ENCODE data around the gene TBL2.
A peak's percentile ranks its signal among the peaks of the same experiment; 100 is the strongest.
"Not testable (repeated sequence)": the region's sequence is repeated elsewhere in the genome, so short reads cannot be mapped to it uniquely, and the experiment has no call there.

Gene TBL2

GRCh38 chr7:73578342-73579128 lies at the start of gene TBL2:
TBL2 (minus strand) TSS chr7:73578579; CDS start chr7:73578549, 30 bp downstream.
- peak; percentile 95 for DNase-seq

GRCh38 chr7:73626814-73627213 lies 48.4 kb upstream of the TBL2 start:
- no peak for DNase-seq

- DNase-seq, result no peak
These were observed 46.9 kb upstream of the TBL2 start for GRCh38 chr7:73625276-73625675.

- no peak for DNase-seq
These were observed 46.3 kb upstream of the TBL2 start for GRCh38 chr7:73624669-73625001.

- DNase-seq, result peak; percentile 66
These were observed 45.7 kb upstream of the TBL2 start, which contains the start of gene MLXIPL for GRCh38 chr7:73623798-73624668. MLXIPL (minus strand) TSS chr7:73624522; CDS start chr7:73624492, 30 bp downstream.

GRCh38 chr7:73622909-73623797 lies 44.8 kb upstream of the TBL2 start:
- DNase-seq, result peak; percentile 37

GRCh38 chr7:73622527-73622908 lies 44.1 kb upstream of the TBL2 start:
- no peak for DNase-seq

- DNase-seq, result no peak
These were observed 43.0 kb upstream of the TBL2 start for GRCh38 chr7:73621168-73622063.

- not testable (repeated sequence) for DNase-seq
These were observed 41.0 kb upstream of the TBL2 start for GRCh38 chr7:73619394-73619793.

- no peak for DNase-seq
These were observed 40.2 kb upstream of the TBL2 start for GRCh38 chr7:73618538-73618937.

GRCh38 chr7:73617520-73617919 lies 39.1 kb upstream of the TBL2 start:
- not testable (repeated sequence) for DNase-seq

GRCh38 chr7:73615886-73616285 lies 37.5 kb upstream of the TBL2 start:
- DNase-seq, result no peak

GRCh38 chr7:73614937-73615336 lies 36.6 kb upstream of the TBL2 start:
- not testable (repeated sequence) for DNase-seq

- DNase-seq, result no peak
These were observed 35.8 kb upstream of the TBL2 start for GRCh38 chr7:73613954-73614735.

- peak; percentile 12 for DNase-seq
These were observed 34.4 kb upstream of the TBL2 start for GRCh38 chr7:73612598-73613269.

GRCh38 chr7:73611017-73611555 lies 32.7 kb upstream of the TBL2 start:
- no peak for DNase-seq

GRCh38 chr7:73610105-73610504 lies 31.7 kb upstream of the TBL2 start:
- DNase-seq, result no peak

- not testable (repeated sequence) for DNase-seq
These were observed 29.3 kb upstream of the TBL2 start for GRCh38 chr7:73607692-73607983.

GRCh38 chr7:73606801-73607691 lies 28.7 kb upstream of the TBL2 start:
- peak; percentile 26 for DNase-seq
